HAP-1 (cell line): Measurements from ENCODE around the gene ATP6AP2.

ENCODE experiments used
- DNase-seq, 2 experiments: peaks; one replicate each; pipeline ENCODE4 v3.0.0-alpha.2; 2016 to 2020; ENCODE audit warnings: low spot score in 2 of 2
- H3K27me3 ChIP-seq: fragments of 250-450 bp; sonication (Bioruptor Pico); 2 replicates; pipeline ENCODE4 v1.5.1; 2020; ENCODE audit warnings: low read depth, mild to moderate bottlenecking, moderate library complexity
- H3K36me3 ChIP-seq: fragments of 250-450 bp; sonication (Bioruptor Pico); replicated peaks from 2 replicates; pipeline ENCODE4 v1.5.1; 2020; ENCODE audit warnings: mild to moderate bottlenecking
- H3K4me1 ChIP-seq: fragments of 250-450 bp; sonication (Bioruptor Pico); 2 replicates; pipeline ENCODE4 v1.5.1; 2020; ENCODE audit warnings: mild to moderate bottlenecking
- H3K4me3 ChIP-seq: fragments of 250-450 bp; sonication (Bioruptor Pico); 2 replicates; pipeline ENCODE4 v1.5.1; 2020; ENCODE audit warnings: mild to moderate bottlenecking, moderate library complexity
- H3K9me3 ChIP-seq: fragments of 250-450 bp; sonication (Bioruptor Pico); 2 replicates; pipeline ENCODE4 v1.5.1; 2020; ENCODE audit warnings: mild to moderate bottlenecking, moderate library complexity
- in situ Hi-C: fragments of 300-500 bp; cut with MboI; formaldehyde crosslinking; loops from 3 replicates; pipeline ENCODE4 v1.14.3; 2020; ENCODE audit warnings: low sequenced_read_pairs, inconsistent platforms, mixed read lengths

Gene ATP6AP2

GRCh38 chrX:40632199-40632598 lies 51.4 kb downstream of the ATP6AP2 start:
- Histone ChIP-seq H3K27me3 (no peaks in the 10 kb centered on the region), H3K36me3 (peaks cover 69% of the 10 kb centered on the region), H3K4me1 (no peaks in the 10 kb centered on the region), H3K4me3 (no peak overlapping the region), H3K9me3 (no peaks in the 10 kb centered on the region)
- in situ Hi-C loops, result no loop called here
- no peak for DNase-seq

- Histone ChIP-seq H3K9me3 (no peaks in the 10 kb centered on the region), H3K4me3 (no peak overlapping the region), H3K4me1 (no peaks in the 10 kb centered on the region), H3K27me3 (no peaks in the 10 kb centered on the region), H3K36me3 (peaks cover 38% of the 10 kb centered on the region)
- DNase-seq, result no peak
- in situ Hi-C loops, result no loop called here
Observed at GRCh38 chrX:40637687-40638086, 56.9 kb downstream of the ATP6AP2 start.

- H3K27me3 ChIP-seq, result no peaks in the 10 kb centered on the region
- no peaks in the 10 kb centered on the region for H3K9me3 ChIP-seq
- no peak for DNase-seq
- H3K4me1 ChIP-seq, result peaks cover 22% of the 10 kb centered on the region
- in situ Hi-C loops, result no loop called here
- H3K36me3 ChIP-seq, result peaks cover 5% of the 10 kb centered on the region
- no peak overlapping the region for H3K4me3 ChIP-seq
Observed at GRCh38 chrX:40644176-40644575, 63.4 kb downstream of the ATP6AP2 start.

DNA sequence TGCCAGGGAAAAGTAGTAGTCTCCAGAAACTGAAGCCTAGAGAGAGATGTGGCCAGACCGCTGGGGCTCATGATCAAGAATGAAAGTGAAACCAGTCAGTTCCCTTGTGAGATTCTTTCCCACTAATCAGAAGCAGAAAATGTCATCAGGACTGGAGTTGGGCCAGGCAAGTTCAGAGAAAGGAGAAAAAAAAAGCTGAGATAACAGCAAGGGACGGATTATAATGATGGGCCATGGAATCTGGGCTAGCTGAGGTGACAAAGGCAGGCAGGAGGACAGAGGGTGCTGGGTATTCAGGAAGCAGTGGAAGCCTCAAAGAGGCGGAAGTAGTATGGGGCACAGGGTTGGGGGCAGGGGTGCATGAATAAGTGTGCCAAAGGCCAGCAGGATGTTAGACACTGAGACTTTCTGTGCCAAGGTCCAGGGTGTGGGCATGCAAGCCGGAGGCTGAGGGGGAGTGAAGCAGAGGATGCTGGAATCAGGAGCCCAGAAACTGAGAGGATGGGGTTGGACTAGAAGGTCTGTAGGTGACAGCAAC lies 64.1 kb downstream of the ATP6AP2 start:
- in situ Hi-C loops, result no loop called here

DNA sequence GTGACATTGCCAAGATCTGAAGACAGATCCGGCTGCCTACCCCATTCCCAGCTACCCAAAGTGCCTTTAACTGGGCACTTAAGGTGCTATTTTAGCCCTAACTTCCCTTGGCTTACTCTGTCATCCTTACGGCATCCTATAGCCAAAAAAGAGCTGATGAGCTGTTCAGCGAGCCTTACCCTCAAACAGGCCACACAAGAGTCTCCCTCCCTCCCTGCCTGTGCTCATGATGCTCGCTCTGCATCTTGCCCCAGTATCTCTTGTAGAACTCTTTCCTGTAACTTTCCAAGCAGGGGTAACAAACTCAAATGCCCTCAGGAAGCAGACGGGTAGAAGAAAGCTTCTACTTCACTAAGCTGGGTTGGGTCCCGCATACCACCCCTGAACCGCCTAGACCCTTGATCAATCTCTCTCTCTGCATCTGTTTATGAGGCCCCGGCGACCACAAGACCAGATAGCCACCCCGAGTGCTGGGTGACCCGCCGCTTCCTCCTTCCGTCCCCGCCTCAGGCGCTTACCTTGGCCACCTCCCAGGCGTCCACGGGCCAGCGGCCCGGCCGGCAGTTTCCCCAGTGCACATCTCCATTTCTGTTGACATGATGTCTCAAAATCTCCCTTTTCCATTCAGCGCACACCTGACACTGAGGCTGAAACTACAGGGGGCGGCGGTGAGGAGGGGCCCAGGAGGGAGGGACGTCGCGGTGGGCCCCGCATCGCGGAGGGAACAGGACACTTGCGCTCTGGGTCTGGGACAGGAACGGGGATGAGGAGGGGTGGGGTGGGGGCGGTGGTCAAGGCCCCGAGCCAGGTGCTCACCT lies 65.9 kb downstream of the ATP6AP2 start:
- no peaks in the 10 kb centered on the region for H3K9me3 ChIP-seq
- H3K4me1 ChIP-seq, result peaks cover 22% of the 10 kb centered on the region
- H3K4me3 ChIP-seq, result peak overlapping the region; percentile 66
- peaks cover 15% of the 10 kb centered on the region for H3K36me3 ChIP-seq
- no peaks in the 10 kb centered on the region for H3K27me3 ChIP-seq
- peak; percentile 24 to 52 for DNase-seq
- in situ Hi-C loops, result no loop called here

More for the DNA sequence above, 64.1 kb downstream of the ATP6AP2 start:
- Histone ChIP-seq H3K27me3 (no peaks in the 10 kb centered on the region), H3K9me3 (no peaks in the 10 kb centered on the region), H3K4me3 (peak overlapping the region; percentile 2; the same call in 1 of the 2 replicates), H3K36me3 (peaks cover 5% of the 10 kb centered on the region), H3K4me1 (peaks cover 22% of the 10 kb centered on the region)
- DNase-seq, result peak in 1 of 2 experiments; percentile 15

GRCh38 chrX:40647307-40648197 lies 66.8 kb downstream of the ATP6AP2 start, which contains the start of gene CXorf38:
Gene CXorf38 (minus strand): TSS chrX:40647561. CDS start chrX:40647520, 41 bp downstream.
- H3K9me3 ChIP-seq, result no peaks in the 10 kb centered on the region
- DNase-seq, result peak; percentile 87 to 97
- peaks cover 21% of the 10 kb centered on the region for H3K36me3 ChIP-seq
- in situ Hi-C loops, result no loop called here
- H3K4me1 ChIP-seq, result peaks cover 22% of the 10 kb centered on the region
- H3K27me3 ChIP-seq, result no peaks in the 10 kb centered on the region
- peak within 1 kb of the TSS; percentile 66 for H3K4me3 ChIP-seq

GRCh38 chrX:40651620-40652223 lies 71.0 kb downstream of the ATP6AP2 start:
- Histone ChIP-seq H3K9me3 (no peaks in the 10 kb centered on the region), H3K27me3 (no peaks in the 10 kb centered on the region), H3K4me3 (no peak overlapping the region), H3K4me1 (peaks cover 4% of the 10 kb centered on the region), H3K36me3 (peaks cover 41% of the 10 kb centered on the region)
- peak; percentile 64 to 85 for DNase-seq
- in situ Hi-C loops, result loop anchor here (25.0 kb wide), 1 partner anchor 511 kb away; no protein-coding TSS in a partner anchor

GRCh38 chrX:40652664-40653063 lies 71.9 kb downstream of the ATP6AP2 start:
- no peak for DNase-seq
- peaks cover 3% of the 10 kb centered on the region for H3K4me1 ChIP-seq
- H3K9me3 ChIP-seq, result no peaks in the 10 kb centered on the region
- no peaks in the 10 kb centered on the region for H3K27me3 ChIP-seq
- in situ Hi-C loops, result loop anchor here (25.0 kb wide), 1 partner anchor 510 kb away; no protein-coding TSS in a partner anchor
- H3K4me3 ChIP-seq, result no peak overlapping the region
- H3K36me3 ChIP-seq, result peaks cover 48% of the 10 kb centered on the region

GRCh38 chrX:40653535-40653934 lies 72.8 kb downstream of the ATP6AP2 start:
- in situ Hi-C loops, result loop anchor here (25.0 kb wide), 1 partner anchor 509 kb away; no protein-coding TSS in a partner anchor
- Histone ChIP-seq H3K27me3 (no peaks in the 10 kb centered on the region), H3K4me1 (no peaks in the 10 kb centered on the region), H3K4me3 (no peak overlapping the region), H3K36me3 (peaks cover 52% of the 10 kb centered on the region), H3K9me3 (no peaks in the 10 kb centered on the region)
- no peak for DNase-seq
